Endothelial cell of umbilical vein (primary cell): ENCODE measurements around the gene NFE2L1. TPM values are rescaled to one million over a fixed set of nuclear protein-coding genes. Genes with fewer than 3 reads are reported as not detected.

Experiments used
- BruUV-seq: library from RNA; stranded (reverse); fragments of 400-500 nt; replicated peaks from 2 replicates; lab custom pipeline; 2021; lab: Mats Ljungman, UMichigan
- CTCF ChIA-PET: fragments of 300-600, 350-600 bp; sonication (Branson Sonifier 250); formaldehyde crosslinking; loops from one replicate; lab custom pipeline; 2021; ENCODE audit warnings: antibody characterized with exemption, inconsistent platforms; lab: Charles Lee
- POLR2A ChIA-PET: fragments of 300-600, 350-600 bp; sonication (Branson Sonifier 250); formaldehyde crosslinking; loops from one replicate; lab custom pipeline; 2021; ENCODE audit warnings: antibody characterized with exemption, inconsistent platforms; lab: Charles Lee
- DNase-seq: peaks from one replicate; pipeline ENCODE4 v3.0.0-alpha.2; 2011; ENCODE audit warnings: low read depth, low spot score
- FAIRE-seq: peaks from 2 replicates; lab custom pipeline; 2011; peaks lifted over from hg19 to GRCh38; lab: Jason Lieb, UNC
- H2AFZ ChIP-seq: 2 replicates; pipeline ENCODE4 v1.6.0; 2012; ENCODE audit warnings: low read depth, low read length, control low read depth, inconsistent platforms
- H3K27ac ChIP-seq: 2 replicates; pipeline ENCODE4 v1.5.1; 2011; ENCODE audit warnings: low read depth, mild to moderate bottlenecking, control low read depth, low read length, moderate library complexity; ENCODE audit not compliant: insufficient read depth
- H3K27me3 ChIP-seq, 2 experiments: 2 replicates each; pipeline versions ENCODE4 v1.6.0 to v1.6.1; 2011; ENCODE audit warnings: low read length in 2 of 2, mixed read lengths in 1 of 2; ENCODE audit not compliant: control insufficient read depth in 2 of 2, insufficient read depth in 2 of 2
- H3K36me3 ChIP-seq, 2 experiments: 2 replicates in 1 of 2; 3 replicates in 1 of 2; pipeline ENCODE4 v1.5.1; 2011; ENCODE audit warnings: low read length in 2 of 2, mild to moderate bottlenecking in 1 of 2, moderate library complexity in 1 of 2; ENCODE audit not compliant: control insufficient read depth in 2 of 2, insufficient read depth in 2 of 2; ENCODE audit errors: extremely low read depth in 1 of 2
- H3K4me1 ChIP-seq: 3 replicates; pipeline ENCODE4 v1.5.1; 2011; ENCODE audit warnings: mild to moderate bottlenecking, low read length; ENCODE audit not compliant: control insufficient read depth, insufficient read depth; ENCODE audit errors: extremely low read depth
- H3K4me2 ChIP-seq: 2 replicates; pipeline ENCODE4 v1.6.1; 2011; ENCODE audit warnings: low read length, control low read depth, mixed read lengths; ENCODE audit not compliant: insufficient read depth
- H3K4me3 ChIP-seq, 3 experiments: fragments of 200-600 bp in 1 of 3; sonication (generic), shearing (Covaris generic) in 1 of 3; replicated peaks in 1 of 3; 2 replicates each; pipeline ENCODE4 v1.5.1; 2011 to 2016; ENCODE audit warnings: control low read depth in 3 of 3, low read length in 3 of 3, mild to moderate bottlenecking in 2 of 3, inconsistent platforms in 1 of 3, low read depth in 1 of 3, moderate library complexity in 1 of 3; ENCODE audit not compliant: insufficient read depth in 1 of 3
- H3K79me2 ChIP-seq: 2 replicates; pipeline ENCODE4 v1.6.0; 2012; ENCODE audit warnings: low read length, inconsistent platforms; ENCODE audit not compliant: control insufficient read depth, insufficient read depth
- H3K9ac ChIP-seq: replicated peaks from 2 replicates; pipeline ENCODE3; 2011; ENCODE audit warnings: low read length, control low read depth; ENCODE audit not compliant: insufficient read depth; ENCODE audit errors: extremely low read depth
- H3K9me1 ChIP-seq: replicated peaks from 3 replicates; pipeline ENCODE4 v1.6.0; 2011; ENCODE audit warnings: mild to moderate bottlenecking, low read length; ENCODE audit not compliant: control insufficient read depth, insufficient read depth; ENCODE audit errors: extremely low read depth
- H3K9me3 ChIP-seq: replicated peaks from 2 replicates; pipeline ENCODE4 v1.5.1; 2012; ENCODE audit warnings: low read length, inconsistent platforms; ENCODE audit not compliant: control insufficient read depth, insufficient read depth
- H4K20me1 ChIP-seq: replicated peaks from 2 replicates; pipeline ENCODE3; 2011; ENCODE audit warnings: mild to moderate bottlenecking, low read length; ENCODE audit not compliant: control insufficient read depth, insufficient read depth; ENCODE audit errors: extremely low read depth
- EZH2 ChIP-seq: IDR thresholded peaks from 2 replicates; pipeline ENCODE4 v1.6.1; 2012; ENCODE audit warnings: borderline replicate concordance, low read depth, mild to moderate bottlenecking, moderate library complexity, low read length, inconsistent platforms; ENCODE audit not compliant: severe bottlenecking
- FOS ChIP-seq: IDR thresholded peaks from 2 replicates; pipeline ENCODE4 v1.6.1; 2011; ENCODE audit warnings: mild to moderate bottlenecking, low read length, moderate library complexity, borderline replicate concordance; ENCODE audit not compliant: insufficient read depth
- GATA2 ChIP-seq: IDR thresholded peaks from 2 replicates; pipeline ENCODE4 v1.7.0; 2011; ENCODE audit warnings: low read depth, mild to moderate bottlenecking, moderate library complexity, mixed read lengths, low read length; ENCODE audit not compliant: insufficient read length, insufficient read depth
- JUN ChIP-seq: IDR thresholded peaks from 2 replicates; pipeline ENCODE4 v1.6.1; 2011; ENCODE audit warnings: borderline replicate concordance, low read depth; ENCODE audit not compliant: insufficient read length, insufficient read depth
- MAX ChIP-seq: IDR thresholded peaks from 2 replicates; pipeline ENCODE4 v1.6.1; 2011; ENCODE audit not compliant: insufficient read depth, insufficient read length
- MYC ChIP-seq: IDR thresholded peaks from one replicate; pipeline ENCODE4 v1.6.1; 2011; ENCODE audit warnings: mild to moderate bottlenecking, low read depth, low read length
- POLR2A ChIP-seq: IDR thresholded peaks from 2 replicates; pipeline ENCODE4 v1.6.1; 2012; ENCODE audit warnings: low read depth, mild to moderate bottlenecking, control low read depth, low read length
- POLR2AphosphoS5 ChIP-seq: IDR thresholded peaks from 2 replicates; pipeline ENCODE4 v1.6.1; 2012; ENCODE audit warnings: low read depth, mild to moderate bottlenecking, control low read depth, low read length, moderate library complexity; ENCODE audit not compliant: insufficient read depth
- dilution Hi-C: fragments of 300-500 bp; cut with MboI; formaldehyde crosslinking; loops from one replicate; pipeline ENCODE4 v1.15.0; 2019; ENCODE audit warnings: low sequenced_read_pairs; ENCODE audit not compliant: extremely low pct_ligation_motif_present
- intact Hi-C: fragments of 100-400 bp; cut with micrococcal nuclease; formaldehyde crosslinking; loops from one replicate; pipeline ENCODE4 v1.10.0; 2022
- polyA plus RNA-seq, 4 experiments: library from polyadenylated mRNA; depleted of rRNA in 3 of 4; stranded (reverse) in 3 of 4; unstranded in 1 of 4; fragments of >200 nt; gene quantifications; 2 replicates each; pipeline versions ENCODE4 v1.2.1 to v1.2.3, GENCODE V29; 2011 to 2012; ENCODE audit warnings: missing spikeins in 1 of 4
- total RNA-seq: library from RNA; stranded (reverse); gene quantifications from 2 replicates; pipeline ENCODE4 v1.2.3, GENCODE V29; 2021
- TF ChIP-seq, protein P1 (sequence below), 2 donors: IDR thresholded peaks; 1 replicate in 1 of 2; 2 replicates in 1 of 2; pipeline ENCODE4 v1.5.1; 2011; ENCODE audit warnings: low read length in 2 of 2, mild to moderate bottlenecking in 2 of 2, moderate library complexity in 2 of 2, control low read depth in 1 of 2, inconsistent platforms in 1 of 2, low read depth in 1 of 2; ENCODE audit not compliant: insufficient read depth in 1 of 2; ENCODE audit errors: extremely low read depth in 1 of 2

Gene NFE2L1
- total and polyA plus RNA-seq, 2 donors (not counting 3 experiments of a cell fraction or from before 2014, with no cell fraction given): 187 to 236 TPM

- Histone ChIP-seq H3K4me1 (peaks cover 41% of the 10 kb centered on the region), H3K4me2 (no peak overlapping the region), H3K36me3 (peaks cover 30 to 58% of the 10 kb centered on the region in 2 experiments), H3K4me3 (no peak overlapping the region), H3K27me3 (no peaks in the 10 kb centered on the region), H3K9me1 (no peaks in the 10 kb centered on the region), H3K9me3 (no peaks in the 10 kb centered on the region), H3K27ac (no peak overlapping the region), H3K79me2 (peaks cover 69% of the 10 kb centered on the region), H2AFZ (no peak overlapping the region), H4K20me1 (no peaks in the 10 kb centered on the region), H3K9ac (no peak overlapping the region)
- dilution Hi-C loops (no loop called here), intact Hi-C loops (no loop called here)
- FAIRE-seq (no peak), DNase-seq (no peak)
- TF ChIP-seq FOS (no peak), POLR2A (no peak), GATA2 (no peak), MAX (no peak), EZH2 (no peak), MYC (no peak), JUN (no peak), POLR2AphosphoS5 (no peak)
- TF ChIP-seq, protein P1, sequence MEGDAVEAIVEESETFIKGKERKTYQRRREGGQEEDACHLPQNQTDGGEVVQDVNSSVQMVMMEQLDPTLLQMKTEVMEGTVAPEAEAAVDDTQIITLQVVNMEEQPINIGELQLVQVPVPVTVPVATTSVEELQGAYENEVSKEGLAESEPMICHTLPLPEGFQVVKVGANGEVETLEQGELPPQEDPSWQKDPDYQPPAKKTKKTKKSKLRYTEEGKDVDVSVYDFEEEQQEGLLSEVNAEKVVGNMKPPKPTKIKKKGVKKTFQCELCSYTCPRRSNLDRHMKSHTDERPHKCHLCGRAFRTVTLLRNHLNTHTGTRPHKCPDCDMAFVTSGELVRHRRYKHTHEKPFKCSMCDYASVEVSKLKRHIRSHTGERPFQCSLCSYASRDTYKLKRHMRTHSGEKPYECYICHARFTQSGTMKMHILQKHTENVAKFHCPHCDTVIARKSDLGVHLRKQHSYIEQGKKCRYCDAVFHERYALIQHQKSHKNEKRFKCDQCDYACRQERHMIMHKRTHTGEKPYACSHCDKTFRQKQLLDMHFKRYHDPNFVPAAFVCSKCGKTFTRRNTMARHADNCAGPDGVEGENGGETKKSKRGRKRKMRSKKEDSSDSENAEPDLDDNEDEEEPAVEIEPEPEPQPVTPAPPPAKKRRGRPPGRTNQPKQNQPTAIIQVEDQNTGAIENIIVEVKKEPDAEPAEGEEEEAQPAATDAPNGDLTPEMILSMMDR (IDR thresholded peaks at IDR 0.05; ENCODE audit: extremely low read depth in 1 of 2, insufficient read depth in 1 of 2, low read depth in 1 of 2, low read length in 2 of 2): no peak
- POLR2A ChIA-PET: no interaction called here
- CTCF ChIA-PET: interaction anchor here (0.7 to 3.8 kb wide), 5 partner anchors 12 to 31 kb away, joined by 3 to 20 read pairs (median 4); no protein-coding TSS in a partner anchor
- no TSS peak for BruUV-seq
These were observed 7.5 kb downstream of the NFE2L1 start for GRCh38 chr17:48055531-48056245.
